Measurements from ENCODE around the gene MMS19.

DNA sequence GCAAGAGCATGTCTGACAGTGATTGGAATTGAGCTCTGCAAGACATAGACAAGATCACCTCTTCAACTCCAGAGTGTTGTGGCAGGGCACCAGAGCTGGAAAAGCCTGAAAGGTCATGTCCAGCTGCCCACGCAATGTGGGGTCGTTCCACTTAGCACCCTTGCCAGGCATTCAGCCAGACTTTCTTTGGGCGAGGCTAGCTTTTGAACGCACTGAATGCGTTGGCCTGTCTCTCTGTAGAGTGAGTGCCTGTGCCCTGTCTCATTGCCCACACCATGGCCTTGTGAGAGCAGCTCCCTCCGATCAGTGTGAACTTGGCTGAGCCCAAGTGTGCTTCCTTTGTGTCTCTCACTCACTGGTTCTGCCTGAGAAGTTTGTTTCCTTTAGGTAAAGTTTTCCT is 23.8 kb upstream of the MMS19 start:
- TF ChIP-seq, protein P1, sequence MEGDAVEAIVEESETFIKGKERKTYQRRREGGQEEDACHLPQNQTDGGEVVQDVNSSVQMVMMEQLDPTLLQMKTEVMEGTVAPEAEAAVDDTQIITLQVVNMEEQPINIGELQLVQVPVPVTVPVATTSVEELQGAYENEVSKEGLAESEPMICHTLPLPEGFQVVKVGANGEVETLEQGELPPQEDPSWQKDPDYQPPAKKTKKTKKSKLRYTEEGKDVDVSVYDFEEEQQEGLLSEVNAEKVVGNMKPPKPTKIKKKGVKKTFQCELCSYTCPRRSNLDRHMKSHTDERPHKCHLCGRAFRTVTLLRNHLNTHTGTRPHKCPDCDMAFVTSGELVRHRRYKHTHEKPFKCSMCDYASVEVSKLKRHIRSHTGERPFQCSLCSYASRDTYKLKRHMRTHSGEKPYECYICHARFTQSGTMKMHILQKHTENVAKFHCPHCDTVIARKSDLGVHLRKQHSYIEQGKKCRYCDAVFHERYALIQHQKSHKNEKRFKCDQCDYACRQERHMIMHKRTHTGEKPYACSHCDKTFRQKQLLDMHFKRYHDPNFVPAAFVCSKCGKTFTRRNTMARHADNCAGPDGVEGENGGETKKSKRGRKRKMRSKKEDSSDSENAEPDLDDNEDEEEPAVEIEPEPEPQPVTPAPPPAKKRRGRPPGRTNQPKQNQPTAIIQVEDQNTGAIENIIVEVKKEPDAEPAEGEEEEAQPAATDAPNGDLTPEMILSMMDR (IDR thresholded peaks at IDR 0.05; ENCODE audit: insufficient read depth, low read length): no peak
- TF ChIP-seq POLR2AphosphoS5 (IDR thresholded peaks at IDR 0.05; ENCODE audit: low read depth) (no peak), GABPA (IDR thresholded peaks at IDR 0.05; ENCODE audit: low read depth) (no peak), SPI1 (IDR thresholded peaks at IDR 0.05; ENCODE audit: borderline replicate concordance, low read depth) (no peak)
- TF ChIP-seq, protein P2, sequence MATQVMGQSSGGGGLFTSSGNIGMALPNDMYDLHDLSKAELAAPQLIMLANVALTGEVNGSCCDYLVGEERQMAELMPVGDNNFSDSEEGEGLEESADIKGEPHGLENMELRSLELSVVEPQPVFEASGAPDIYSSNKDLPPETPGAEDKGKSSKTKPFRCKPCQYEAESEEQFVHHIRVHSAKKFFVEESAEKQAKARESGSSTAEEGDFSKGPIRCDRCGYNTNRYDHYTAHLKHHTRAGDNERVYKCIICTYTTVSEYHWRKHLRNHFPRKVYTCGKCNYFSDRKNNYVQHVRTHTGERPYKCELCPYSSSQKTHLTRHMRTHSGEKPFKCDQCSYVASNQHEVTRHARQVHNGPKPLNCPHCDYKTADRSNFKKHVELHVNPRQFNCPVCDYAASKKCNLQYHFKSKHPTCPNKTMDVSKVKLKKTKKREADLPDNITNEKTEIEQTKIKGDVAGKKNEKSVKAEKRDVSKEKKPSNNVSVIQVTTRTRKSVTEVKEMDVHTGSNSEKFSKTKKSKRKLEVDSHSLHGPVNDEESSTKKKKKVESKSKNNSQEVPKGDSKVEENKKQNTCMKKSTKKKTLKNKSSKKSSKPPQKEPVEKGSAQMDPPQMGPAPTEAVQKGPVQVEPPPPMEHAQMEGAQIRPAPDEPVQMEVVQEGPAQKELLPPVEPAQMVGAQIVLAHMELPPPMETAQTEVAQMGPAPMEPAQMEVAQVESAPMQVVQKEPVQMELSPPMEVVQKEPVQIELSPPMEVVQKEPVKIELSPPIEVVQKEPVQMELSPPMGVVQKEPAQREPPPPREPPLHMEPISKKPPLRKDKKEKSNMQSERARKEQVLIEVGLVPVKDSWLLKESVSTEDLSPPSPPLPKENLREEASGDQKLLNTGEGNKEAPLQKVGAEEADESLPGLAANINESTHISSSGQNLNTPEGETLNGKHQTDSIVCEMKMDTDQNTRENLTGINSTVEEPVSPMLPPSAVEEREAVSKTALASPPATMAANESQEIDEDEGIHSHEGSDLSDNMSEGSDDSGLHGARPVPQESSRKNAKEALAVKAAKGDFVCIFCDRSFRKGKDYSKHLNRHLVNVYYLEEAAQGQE (IDR thresholded peaks at IDR 0.05; ENCODE audit: insufficient replicate concordance, low read depth): no peak
